Stimulated activated CD8-positive, alpha-beta memory T cell treated with anti-CD3 and anti-CD28 coated beads, Interleukin-2, amount 100 ng/mL, for 1 hour (primary cell): ENCODE results near the gene CIBAR2.
"Not testable (repeated sequence)": the region's sequence is repeated elsewhere in the genome, so short reads cannot be mapped to it uniquely, and the experiment has no call there.

Experiments used
- DNase-seq, 2 donors: peaks; one replicate each; pipeline ENCODE4 v3.0.0-alpha.2; 2020; ENCODE audit warnings: low read depth in 2 of 2

CIBAR2 gene

DNA sequence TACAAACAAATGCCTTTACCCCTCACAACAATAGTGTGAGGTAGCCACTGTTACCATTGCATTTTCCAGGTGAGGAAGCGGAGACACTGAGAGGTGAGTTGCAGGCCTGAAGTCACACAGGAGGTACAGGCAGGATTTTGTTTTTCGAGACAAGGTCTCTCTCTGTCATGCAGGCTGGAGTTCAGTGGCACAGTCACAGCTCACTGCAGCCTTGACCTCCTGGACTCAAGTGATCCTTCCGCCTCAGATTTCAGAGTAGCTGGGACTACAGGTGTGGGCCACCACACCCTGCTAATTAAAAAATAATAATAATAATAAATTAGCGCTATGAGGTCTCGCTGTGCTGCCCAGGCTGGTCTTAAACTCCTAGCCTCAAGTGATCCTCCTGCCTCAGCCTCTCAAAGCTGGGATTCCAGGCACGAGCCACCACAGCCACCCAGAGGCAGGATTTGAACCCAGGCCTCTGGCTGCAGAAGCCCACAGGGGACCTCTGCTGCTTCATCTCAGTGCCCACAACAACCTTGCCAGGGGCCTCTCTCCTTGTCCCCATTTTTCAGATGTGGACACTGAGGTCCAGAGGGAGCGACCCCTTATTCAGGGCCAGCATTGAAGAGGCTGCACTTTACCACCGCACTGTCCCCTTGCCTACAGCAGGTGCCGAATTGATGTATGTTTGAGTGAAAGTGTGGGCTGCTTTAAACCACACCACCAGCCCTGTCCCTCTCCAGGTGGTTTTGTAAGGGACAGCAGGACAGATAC is 16.0 kb upstream of the CIBAR2 start:
- no peak for DNase-seq

DNA sequence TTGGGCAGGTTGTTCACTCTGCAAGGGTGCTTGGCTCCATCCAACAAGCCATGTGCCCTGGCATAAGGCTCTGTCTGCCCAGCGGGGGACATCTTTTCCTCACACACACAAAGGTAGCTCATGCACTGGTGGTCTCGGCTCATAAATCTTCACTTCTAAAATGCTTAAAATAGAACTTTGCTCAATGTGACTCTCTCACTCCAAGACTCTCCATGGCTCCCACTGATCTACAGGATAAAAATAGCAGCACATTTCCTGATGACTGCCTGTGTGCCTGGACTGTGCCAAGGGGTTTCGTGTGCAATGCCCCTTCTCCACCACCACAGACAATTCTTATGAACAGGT is 15.1 kb upstream of the CIBAR2 start:
- no peak for DNase-seq

DNA sequence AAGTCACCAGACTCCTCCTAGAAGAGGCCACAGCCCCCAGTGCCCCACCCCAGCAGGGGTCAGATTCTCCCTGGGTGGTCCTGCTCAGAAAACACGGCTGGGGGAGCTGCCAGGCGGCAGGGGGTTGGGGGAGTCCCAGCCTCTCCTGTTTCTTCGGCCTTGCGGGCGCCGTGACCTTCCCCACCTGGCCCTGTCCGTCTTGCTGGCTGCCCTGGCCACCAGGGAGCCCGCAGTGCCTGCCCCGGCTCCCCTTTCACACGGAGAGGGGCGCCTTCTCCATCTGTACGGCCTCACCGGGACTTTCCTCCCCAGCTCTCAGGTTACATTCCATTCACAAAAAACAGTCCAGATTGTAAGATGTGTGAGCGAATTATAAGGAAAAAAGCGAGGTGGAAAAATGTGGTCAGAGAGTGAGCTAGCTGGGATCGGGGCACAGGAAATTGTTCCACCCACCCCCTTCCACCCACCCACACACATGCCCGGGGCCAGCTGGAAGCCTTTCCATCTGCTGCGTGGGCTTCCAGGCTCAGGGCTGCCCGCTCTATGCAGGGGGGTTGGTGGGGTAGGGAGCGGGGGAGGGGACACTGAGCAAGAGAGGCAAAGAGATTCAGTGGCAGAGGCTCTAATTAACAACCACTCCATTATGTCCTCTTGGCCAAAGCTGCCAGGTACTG is 14.6 kb upstream of the CIBAR2 start:
- DNase-seq = no peak

DNA sequence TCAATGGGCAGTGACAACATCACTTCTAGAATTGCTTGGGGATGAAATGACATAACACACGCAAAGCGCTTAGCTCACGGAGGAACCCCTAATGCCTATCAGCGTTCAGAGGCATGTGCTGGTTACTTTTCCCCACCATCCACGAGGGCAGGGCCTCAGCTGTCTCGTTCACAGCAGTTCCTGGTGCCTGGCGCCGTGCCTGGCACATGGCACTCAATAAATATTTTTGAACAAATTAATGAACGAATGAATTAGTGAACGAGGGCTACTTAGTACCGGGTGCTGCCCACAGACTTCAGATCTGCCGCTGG is 14.1 kb upstream of the CIBAR2 start:
- DNase-seq = no peak

DNA sequence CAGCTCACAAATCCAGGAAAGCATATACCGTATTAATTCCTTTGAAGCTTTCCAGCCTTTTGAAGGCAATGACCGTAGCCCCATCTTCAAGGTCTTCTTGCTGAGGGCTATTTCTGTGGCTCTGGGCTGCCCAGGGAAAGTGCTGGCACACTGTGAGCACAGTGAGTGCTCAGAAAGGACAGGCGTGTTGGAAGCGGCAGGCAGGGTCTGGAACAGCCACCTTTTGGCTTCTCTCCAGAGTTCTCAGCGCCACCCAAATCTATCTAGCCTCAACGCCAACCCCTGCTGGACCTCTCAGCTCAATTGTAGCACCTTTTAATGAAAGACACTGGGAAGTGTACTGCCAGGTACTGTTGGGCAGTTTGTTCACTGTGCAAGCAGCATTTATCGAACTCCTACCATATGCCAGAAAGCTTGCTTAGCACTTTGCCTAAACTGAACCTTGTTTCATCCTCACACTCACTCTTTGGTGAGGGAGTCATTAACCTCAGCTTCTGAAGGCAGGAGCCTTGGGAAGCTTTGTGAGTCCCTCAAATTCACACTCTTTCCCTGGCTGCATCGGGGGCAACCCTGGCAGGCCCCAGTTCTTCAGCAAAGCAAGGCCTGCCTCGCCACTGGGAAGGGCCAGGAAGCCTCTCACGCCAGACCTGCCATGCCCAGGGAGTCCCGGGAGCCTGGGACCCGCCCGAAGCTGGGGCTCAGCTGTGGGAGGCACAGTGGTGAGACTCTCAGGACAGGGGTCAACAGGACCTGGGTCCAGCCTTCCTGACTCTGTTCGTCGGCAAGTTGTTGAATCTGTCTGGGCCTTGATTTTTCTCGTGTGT is 13.5 kb upstream of the CIBAR2 start:
- DNase-seq = no peak

DNA sequence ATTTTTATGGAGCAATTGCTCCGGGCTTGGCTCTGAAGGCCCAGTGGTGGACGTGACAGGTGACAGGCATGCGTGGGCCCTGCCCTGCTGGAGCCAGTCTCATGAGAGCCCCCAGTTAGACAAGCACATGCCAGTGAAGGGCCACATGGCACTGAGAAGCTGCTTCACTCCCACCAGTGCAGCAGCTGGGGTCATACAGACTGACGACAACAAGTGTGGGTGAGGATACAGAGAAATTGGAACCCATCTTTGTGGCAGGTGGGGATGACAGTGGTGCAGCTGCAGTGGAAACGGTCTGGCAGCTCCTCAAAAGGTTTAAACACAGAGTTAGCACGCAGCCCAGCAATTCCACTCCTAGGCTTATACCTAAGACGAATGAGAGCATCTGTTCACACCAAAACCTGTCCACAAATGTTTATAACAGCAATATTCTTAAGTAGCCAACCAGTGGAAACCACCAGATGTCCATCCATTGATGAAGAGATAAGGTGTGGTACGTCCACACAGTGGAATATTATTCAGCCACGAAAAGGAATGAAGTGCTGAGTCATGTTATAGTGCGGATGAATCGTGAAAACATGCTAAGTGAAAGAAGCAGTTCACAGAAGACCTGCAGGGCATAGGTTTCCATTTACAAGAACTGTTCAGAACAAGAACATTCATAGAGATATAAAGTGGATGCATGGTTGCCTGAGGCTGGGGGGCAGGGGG is 12.5 kb upstream of the CIBAR2 start:
- DNase-seq = no peak

DNA sequence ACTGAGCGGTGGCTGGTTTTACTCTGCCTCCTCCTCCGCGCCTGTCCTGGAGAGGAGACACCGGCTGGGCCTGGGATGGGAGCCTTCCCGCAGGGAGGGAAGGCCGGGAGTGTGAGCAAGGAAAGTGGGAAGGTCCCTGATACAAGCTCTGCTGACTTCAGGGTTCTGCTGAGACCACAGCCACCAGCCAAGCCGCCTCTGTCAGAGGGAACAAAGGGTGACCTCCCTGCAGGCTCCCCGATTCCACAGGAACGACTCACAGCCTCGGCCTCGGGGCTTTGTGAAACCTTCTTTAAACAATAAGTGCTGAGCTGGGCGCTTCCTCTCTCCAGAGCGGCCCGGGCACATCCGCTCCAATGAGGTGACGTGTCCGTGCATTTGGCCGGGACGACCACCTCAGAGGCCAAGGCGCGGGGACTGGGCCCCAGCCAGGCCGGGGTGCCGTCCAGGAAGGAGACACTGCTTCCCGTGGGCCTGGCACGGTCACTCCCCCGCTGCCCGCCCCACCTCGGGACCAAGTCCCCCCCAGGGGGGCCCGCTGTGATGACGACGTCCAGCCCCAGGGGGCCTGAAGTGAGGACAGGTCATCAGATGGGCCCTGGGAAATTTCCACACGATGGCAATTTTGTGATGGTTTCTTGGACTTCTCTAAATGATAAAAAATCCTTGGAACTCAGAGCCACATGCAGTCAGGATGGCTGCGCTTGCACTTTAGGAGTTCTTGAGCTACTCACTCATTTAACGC is 11.8 kb upstream of the CIBAR2 start:
- no peak for DNase-seq

DNA sequence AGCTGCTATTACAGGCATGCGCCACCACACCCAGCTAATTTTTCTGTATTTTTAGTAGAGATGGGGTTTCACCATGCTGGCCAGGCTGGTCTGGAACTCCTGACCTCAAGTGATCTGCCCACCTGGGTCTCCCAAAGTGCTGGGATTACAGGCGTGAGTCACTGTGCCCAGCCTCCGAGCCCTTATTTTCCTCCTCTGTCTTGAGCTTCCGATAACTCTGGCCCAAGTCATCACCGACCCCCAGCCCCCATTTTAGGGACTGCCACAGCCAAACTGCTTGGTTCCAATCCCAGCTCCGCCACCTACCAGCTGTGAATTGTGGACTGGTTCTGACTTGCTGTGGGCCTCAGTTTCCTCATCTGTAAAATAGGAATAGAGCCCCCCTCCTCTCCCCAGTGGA is 11.2 kb upstream of the CIBAR2 start:
- DNase-seq = not testable (repeated sequence)

DNA sequence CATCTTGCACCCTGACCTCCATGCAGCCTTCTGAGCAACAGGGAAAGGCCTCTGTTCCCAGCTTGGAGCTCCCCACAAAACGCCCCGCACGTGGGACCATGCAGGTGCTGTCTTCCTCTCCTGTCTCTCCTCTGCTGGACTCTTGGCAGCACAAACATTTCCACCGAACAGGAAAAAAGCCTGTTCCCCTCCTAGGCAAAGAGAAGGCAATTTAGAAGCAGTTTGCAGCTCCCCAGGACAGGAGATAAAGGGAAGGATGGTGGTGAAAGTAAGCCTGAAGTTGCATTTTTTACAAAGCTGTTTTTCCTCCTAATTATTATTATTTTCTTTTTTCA is 7.7 kb upstream of the CIBAR2 start:
- no peak for DNase-seq

DNA sequence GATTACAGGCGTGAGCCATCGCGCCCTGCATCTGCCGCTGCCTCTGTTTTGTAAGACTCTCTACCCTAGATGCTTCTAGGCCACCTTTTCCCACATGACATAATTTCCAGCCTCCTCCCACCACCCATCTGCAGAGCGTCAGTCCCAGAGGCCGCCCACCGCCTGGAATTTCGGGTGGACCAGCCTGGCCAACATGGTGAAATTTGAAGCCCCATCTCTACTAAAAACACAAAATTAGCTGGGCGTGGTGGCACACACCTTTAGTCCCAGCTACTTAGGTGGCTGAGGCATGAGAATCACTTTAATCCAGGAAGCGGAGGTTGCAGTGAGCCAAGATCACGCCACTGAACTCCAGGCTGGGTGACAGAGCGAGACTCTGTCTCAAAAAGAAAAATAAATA is 5.1 kb upstream of the CIBAR2 start:
- DNase-seq = no peak

DNA sequence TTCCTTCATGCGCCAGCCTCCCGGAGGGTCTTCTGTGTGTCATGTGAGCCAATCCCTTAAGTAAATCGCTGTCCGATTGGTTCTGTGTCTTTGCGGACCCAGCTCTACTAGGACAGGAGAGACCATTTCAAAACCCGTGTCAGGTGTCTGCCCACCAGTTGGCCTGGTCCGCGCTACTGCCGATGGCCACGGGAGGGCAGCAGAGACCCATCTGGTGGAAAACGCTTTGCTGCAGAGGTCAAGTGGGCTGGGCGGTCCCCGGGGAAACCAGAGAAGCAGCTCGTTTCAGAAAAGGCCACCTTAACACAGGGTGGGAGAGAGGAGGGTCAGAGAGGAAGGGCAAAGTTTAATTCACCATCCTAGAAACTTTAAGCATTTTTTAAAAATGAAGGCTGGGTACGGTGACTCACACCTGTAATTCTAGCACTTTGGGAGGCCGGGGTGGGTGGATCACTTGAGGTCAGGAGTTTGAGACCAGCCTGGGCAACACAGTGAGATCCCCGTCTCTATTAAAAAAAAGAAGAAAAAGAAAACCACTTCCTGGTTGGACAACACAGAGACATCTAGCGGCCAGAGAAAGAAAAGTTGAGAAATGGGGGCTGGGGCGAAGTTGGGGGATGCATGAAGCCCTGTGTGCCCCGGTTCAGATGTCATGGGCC is 2.8 kb upstream of the CIBAR2 start:
- peak; percentile 56 to 60 for DNase-seq

DNA sequence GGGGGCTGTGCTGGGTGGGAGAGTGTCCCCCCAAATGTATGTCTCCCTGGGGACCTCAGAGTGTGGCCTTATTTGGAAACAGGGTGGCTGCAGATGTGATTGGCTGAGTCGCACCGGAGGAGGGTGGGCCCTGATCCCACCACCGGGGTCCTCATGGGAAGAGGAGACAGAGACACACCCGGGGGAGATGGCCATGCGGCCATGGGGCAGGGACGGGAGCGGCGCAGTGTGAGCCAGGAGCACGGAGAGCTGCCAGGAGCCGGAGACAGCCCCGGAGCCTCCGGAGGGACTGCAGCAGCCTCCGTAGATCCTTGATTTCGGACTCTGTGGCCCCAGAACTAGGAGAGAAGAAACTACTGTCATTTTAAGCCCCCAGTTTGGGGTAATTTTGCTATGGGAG is 1.6 kb upstream of the CIBAR2 start:
- DNase-seq = no peak

DNA sequence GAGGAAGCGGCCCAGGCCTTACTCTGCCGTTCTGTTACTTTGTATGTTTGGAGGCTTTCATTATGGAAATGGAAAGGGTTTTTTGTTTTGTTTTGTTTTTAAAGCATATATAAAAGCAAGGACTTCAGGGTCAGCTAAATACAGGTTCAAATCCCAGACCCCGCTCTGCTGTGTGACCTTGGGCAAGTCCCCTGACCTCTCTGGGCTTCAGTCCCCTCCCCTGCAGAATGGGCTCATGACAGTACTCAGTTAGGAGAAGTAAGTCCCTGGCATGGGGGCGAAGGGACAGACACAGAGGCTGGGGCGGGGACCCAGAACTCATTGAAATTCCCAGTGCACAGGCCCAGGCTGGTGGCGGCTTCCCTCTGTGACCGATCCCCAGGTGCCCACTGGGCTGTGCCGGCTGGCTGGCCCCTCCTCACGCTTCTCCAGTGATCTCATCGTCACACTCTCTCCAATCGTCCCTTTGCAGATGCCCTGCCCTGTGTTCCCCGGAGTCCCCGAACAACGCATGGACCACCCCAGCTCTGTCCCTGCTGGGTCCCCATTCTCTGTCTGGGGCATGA is 979 bp upstream of the CIBAR2 start:
- DNase-seq = no peak

DNA sequence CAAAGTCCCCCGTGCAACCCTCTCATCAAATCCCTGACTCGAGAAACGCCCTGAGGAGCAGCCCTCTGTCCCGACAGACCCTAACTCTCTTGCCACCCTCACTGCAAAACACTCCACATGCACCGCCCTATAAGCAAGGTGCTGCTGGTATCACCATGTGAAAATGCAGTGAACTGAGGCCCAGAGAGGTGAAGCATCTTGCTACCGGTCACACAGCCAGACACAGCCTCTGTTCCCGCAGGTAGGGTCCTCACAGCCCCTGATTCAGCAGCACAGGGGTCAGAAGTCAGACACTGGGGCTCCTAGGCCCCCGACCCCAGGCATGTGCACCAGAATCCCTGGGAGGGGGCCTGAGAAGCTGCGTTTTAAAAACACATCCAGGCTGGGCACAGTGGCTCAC is 1.1 kb downstream of the CIBAR2 start:
- DNase-seq = no peak

DNA sequence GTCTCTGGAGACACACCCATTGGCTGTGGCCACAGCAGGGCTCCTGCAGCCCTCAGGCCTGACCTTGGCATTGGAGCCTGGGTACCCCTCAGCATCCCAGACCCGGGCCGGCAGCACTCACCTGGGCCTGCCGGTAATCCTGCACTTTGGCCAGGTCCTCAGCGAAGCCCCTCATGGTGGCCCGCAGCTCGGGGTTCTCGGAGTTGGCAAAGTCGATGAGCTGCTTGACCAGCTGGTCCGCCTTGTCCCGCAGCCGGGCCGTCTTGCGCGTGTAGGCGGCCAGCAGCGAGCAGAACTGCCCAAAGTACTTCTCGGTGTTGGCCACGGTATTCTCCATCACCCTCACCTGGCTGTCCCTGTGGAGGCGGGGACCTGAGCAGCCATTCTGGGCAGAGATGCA is 2.2 kb downstream of the CIBAR2 start:
- no peak for DNase-seq

DNA sequence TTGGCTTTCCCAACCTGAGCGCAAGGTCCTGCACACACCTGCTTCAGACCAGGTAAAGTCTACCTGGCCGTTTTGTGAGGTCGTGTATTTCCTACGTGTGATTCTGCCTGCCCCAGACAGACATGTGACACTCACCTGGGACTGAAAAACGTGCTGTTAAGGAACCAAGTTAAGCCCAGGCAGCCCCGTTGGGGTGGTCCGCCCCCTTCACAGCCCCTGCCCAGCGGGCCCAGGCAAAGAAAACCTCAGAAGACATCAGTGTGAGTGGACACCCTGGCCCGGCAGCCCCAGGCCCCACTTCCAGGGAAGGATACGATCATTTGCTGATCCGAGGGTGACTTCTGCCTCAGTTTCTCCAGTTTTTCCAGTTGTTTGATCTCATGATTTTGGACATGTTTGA is 4.7 kb downstream of the CIBAR2 start:
- no peak for DNase-seq

DNA sequence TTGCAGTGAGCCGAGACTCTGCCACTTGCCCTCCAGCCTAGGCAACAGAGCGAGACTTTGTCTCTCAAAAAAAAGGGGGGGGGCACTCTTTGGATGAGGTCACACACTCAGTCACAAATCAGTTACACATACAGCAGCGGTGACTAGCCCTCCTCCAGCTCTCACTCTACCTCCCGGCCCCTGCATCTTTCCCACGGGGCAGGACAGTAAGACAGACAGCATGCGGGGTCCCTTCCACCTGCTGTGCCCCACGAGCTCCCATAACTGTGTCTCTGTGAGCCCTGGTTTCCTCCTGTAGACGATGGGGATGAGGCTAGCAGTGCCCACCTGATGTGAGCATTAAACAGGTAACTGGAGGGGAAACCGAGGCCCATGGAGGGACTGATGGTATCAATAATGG is 5.2 kb downstream of the CIBAR2 start:
- DNase-seq = no peak

DNA sequence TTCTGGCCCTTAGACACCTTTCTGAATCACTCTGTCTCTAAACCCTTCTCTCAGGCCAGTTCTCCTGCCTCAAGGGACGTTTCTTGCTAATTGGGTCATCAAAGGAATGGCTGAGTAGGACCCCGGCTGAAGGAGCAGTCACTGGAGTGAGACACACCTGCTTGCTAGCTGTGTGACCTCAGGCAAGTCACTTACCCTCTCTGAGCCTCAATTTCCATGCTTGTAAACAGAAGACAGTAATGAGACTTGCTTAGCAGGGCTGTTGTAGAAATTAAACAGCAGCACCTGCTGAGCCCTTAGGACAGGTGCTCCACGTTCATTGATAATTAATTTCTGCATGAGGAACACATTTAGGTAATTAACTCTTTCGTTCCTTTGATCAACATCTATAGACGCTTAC is 6.8 kb downstream of the CIBAR2 start:
- DNase-seq = no peak

DNA sequence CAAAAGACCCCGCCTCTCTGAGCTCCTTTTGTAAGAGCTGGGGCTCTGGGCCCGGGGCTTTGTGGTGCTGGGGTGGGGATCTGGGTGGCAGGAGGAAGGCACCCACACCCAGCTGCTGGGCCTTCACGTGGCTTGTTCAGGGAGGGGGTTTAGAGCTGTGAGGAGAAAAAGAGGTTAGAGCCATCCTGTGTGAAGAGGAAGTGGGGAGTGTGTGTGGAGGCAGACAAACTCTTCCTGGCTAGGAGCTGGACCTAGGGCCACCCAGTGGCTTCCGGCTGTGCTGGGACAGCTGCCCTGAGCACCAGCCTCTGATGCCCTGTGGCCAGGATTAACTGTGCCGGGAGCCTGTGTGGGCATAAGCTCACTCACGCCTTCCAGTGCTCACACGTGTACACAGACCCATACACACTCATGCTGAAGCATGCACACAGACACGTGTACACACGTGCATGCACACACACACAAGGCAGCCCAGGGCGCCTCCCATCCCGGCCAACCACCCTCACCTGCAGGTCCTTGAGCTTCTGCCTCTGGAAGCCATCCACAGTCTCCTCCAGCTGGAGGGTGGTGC is 7.4 kb downstream of the CIBAR2 start:
- peak in 1 of 2 donors; percentile 10 for DNase-seq

DNA sequence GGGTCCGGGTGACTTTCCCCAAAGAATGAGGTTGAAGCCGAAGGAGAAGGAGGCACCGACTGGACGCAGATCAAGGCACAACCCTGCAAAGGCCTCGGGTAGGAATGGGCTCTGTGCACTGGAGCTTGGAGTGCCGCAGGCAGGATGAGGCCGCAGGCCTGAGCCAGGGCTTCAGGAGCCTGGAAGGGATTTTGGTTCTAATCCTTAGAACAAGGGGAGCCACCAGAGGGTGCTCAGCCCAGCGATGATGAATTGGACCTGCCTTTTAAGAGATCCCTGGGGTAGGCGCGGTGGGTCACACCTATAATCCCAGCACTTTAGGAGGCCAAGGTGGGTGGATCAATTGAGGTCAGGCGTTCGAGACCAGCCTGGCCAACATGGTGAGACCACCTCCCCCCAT is 8.1 kb downstream of the CIBAR2 start:
- DNase-seq = no peak
